Activated CD4-positive, alpha-beta T cell treated with anti-CD3 and anti-CD28 coated beads for 36 hours (primary cell): ENCODE measurements around the gene VAV2. TPM values are rescaled to one million over a fixed set of nuclear protein-coding genes. Genes with fewer than 3 reads are reported as not detected.

Experiments used
- ATAC-seq: fragments of 200-7000 bp; cut with Tn5 transposase; one replicate; pipeline ENCODE4 v1.10.0; 2021; ENCODE audit warnings: mild to moderate bottlenecking, moderate library complexity
- CTCF ChIA-PET: fragments of 350-600 bp; sonication (Branson Sonifier 250); formaldehyde crosslinking; loops from one replicate; lab custom pipeline; 2021; ENCODE audit warnings: antibody characterized with exemption; lab: Charles Lee
- POLR2A ChIA-PET: fragments of 350-600 bp; sonication (Branson Sonifier 250); formaldehyde crosslinking; loops from one replicate; lab custom pipeline; 2021; ENCODE audit warnings: antibody characterized with exemption, inconsistent platforms; lab: Charles Lee
- DNase-seq: peaks from one replicate; pipeline ENCODE4 v3.0.0-alpha.2; 2020
- H3K27ac Mint-ChIP-seq: one replicate; pipeline ENCODE4 v1.8.0; 2021; ENCODE audit warnings: mixed read lengths
- H3K27me3 Mint-ChIP-seq: one replicate; pipeline ENCODE4 v1.8.0; 2021; ENCODE audit warnings: mixed read lengths
- H3K36me3 Mint-ChIP-seq: one replicate; pipeline ENCODE4 v1.8.0; 2021; ENCODE audit warnings: low read depth, mixed read lengths
- H3K4me1 Mint-ChIP-seq: one replicate; pipeline ENCODE4 v1.8.0; 2021; ENCODE audit warnings: mixed read lengths
- H3K4me3 Mint-ChIP-seq: one replicate; pipeline ENCODE4 v1.8.0; 2021; ENCODE audit warnings: mild to moderate bottlenecking, moderate library complexity, mixed read lengths
- H3K9me3 Mint-ChIP-seq: one replicate; pipeline ENCODE4 v1.8.0; 2021; ENCODE audit warnings: low read depth, mixed read lengths
- intact Hi-C, 2 experiments: fragments of 100-400 bp; cut with DNase I in 1 of 2; cut with micrococcal nuclease in 1 of 2; formaldehyde crosslinking; loops; one replicate each; pipeline versions ENCODE4 v1.14.2 to v1.15.1; 2022 to 2024; cut with DNase I, micrococcal nuclease
- total RNA-seq, 2 experiments: library from RNA; stranded (reverse); gene quantifications; one replicate each; pipeline ENCODE4 v1.2.3, GENCODE V29; 2021

Gene VAV2
- total RNA-seq, 2 experiments from 2014 or later: 5.1 to 6.5 TPM

GRCh38 chr9:133781828-133782135 is 210.3 kb downstream of the VAV2 start:
- CTCF ChIA-PET: interaction anchor here (0.6 to 5.5 kb wide), 10 partner anchors 8 to 314 kb away, joined by 3 to 54 read pairs (median 5); no protein-coding TSS in a partner anchor
- H3K4me3 Mint-ChIP-seq: no peak overlapping the region
- H3K27ac Mint-ChIP-seq: no peak overlapping the region
- ATAC-seq (no peak), DNase-seq (no peak)
- no peaks in the 10 kb centered on the region for H3K9me3 Mint-ChIP-seq
- POLR2A ChIA-PET: interaction anchor here (0.7 kb wide), 1 partner anchor 11 kb away, joined by 3 read pairs; no protein-coding TSS in a partner anchor
- no peaks in the 10 kb centered on the region for H3K36me3 Mint-ChIP-seq
- H3K27me3 Mint-ChIP-seq: no peaks in the 10 kb centered on the region
- intact Hi-C loops: loop anchor here (1.0 to 2.0 kb wide), 3 partner anchors 213 to 318 kb away; no protein-coding TSS in a partner anchor
- no peaks in the 10 kb centered on the region for H3K4me1 Mint-ChIP-seq

GRCh38 chr9:133780962-133781827 is 210.9 kb downstream of the VAV2 start:
- no peak for DNase-seq
- H3K27me3 Mint-ChIP-seq: no peaks in the 10 kb centered on the region
- no peak overlapping the region for H3K4me3 Mint-ChIP-seq
- ChIA-PET POLR2A (interaction anchor here (0.6 kb wide), 1 partner anchor 107 kb away, joined by 4 read pairs; no protein-coding TSS in a partner anchor), CTCF (interaction anchor here (0.6 to 5.5 kb wide), 10 partner anchors 7 to 272 kb away, joined by 3 to 54 read pairs (median 5); no protein-coding TSS in a partner anchor)
- no peak overlapping the region for H3K27ac Mint-ChIP-seq
- no peak for ATAC-seq
- no peaks in the 10 kb centered on the region for H3K4me1 Mint-ChIP-seq
- intact Hi-C loops: no loop called here
- H3K9me3 Mint-ChIP-seq: no peaks in the 10 kb centered on the region
- no peaks in the 10 kb centered on the region for H3K36me3 Mint-ChIP-seq

GRCh38 chr9:133780404-133780945 is 211.6 kb downstream of the VAV2 start:
- ChIA-PET CTCF (interaction anchor here (0.8 to 5.5 kb wide), 5 partner anchors 33 to 214 kb away, joined by 3 to 54 read pairs (median 5); no protein-coding TSS in a partner anchor), POLR2A (interaction anchor here (0.6 kb wide), 1 partner anchor 108 kb away, joined by 4 read pairs; no protein-coding TSS in a partner anchor)
- Mint-ChIP-seq H3K4me1 (no peaks in the 10 kb centered on the region), H3K36me3 (no peaks in the 10 kb centered on the region), H3K4me3 (no peak overlapping the region), H3K27me3 (no peaks in the 10 kb centered on the region), H3K27ac (no peak overlapping the region), H3K9me3 (no peaks in the 10 kb centered on the region)
- intact Hi-C loops: no loop called here
- no peak for DNase-seq
- ATAC-seq: no peak

- Mint-ChIP-seq H3K27ac (no peak overlapping the region), H3K27me3 (no peaks in the 10 kb centered on the region), H3K9me3 (no peaks in the 10 kb centered on the region), H3K36me3 (peaks cover 4% of the 10 kb centered on the region), H3K4me1 (no peaks in the 10 kb centered on the region), H3K4me3 (no peak overlapping the region)
- ATAC-seq (no peak), DNase-seq (no peak)
- ChIA-PET CTCF (interaction anchor here (0.8 to 5.5 kb wide), 3 partner anchors 37 to 214 kb away, joined by 4 to 54 read pairs (median 5); no protein-coding TSS in a partner anchor), POLR2A (no interaction called here)
- intact Hi-C loops: no loop called here
Observed at GRCh38 chr9:133779516-133780403, 212.4 kb downstream of the VAV2 start.

GRCh38 chr9:133779081-133779480 is 213.0 kb downstream of the VAV2 start:
- ChIA-PET CTCF (no interaction called here), POLR2A (no interaction called here)
- Mint-ChIP-seq H3K4me1 (no peaks in the 10 kb centered on the region), H3K27ac (no peak overlapping the region), H3K9me3 (peaks cover 1% of the 10 kb centered on the region), H3K36me3 (peaks cover 10% of the 10 kb centered on the region), H3K4me3 (no peak overlapping the region), H3K27me3 (no peaks in the 10 kb centered on the region)
- no peak for DNase-seq
- ATAC-seq: no peak
- intact Hi-C loops: no loop called here

- CTCF ChIA-PET: interaction anchor here (0.6 kb wide), 1 partner anchor 59 kb away, joined by 3 read pairs; no protein-coding TSS in a partner anchor
- no peak overlapping the region for H3K4me3 Mint-ChIP-seq
- intact Hi-C loops: no loop called here
- H3K27me3 Mint-ChIP-seq: no peaks in the 10 kb centered on the region
- ATAC-seq (no peak), DNase-seq (no peak)
- POLR2A ChIA-PET: no interaction called here
- no peak overlapping the region for H3K27ac Mint-ChIP-seq
- H3K4me1 Mint-ChIP-seq: no peaks in the 10 kb centered on the region
- peaks cover 11% of the 10 kb centered on the region for H3K36me3 Mint-ChIP-seq
- H3K9me3 Mint-ChIP-seq: peaks cover 5% of the 10 kb centered on the region
Observed at GRCh38 chr9:133778336-133779013, 213.6 kb downstream of the VAV2 start.

GRCh38 chr9:133777871-133778270 is 214.3 kb downstream of the VAV2 start:
- Mint-ChIP-seq H3K4me1 (no peaks in the 10 kb centered on the region), H3K27ac (no peak overlapping the region), H3K27me3 (no peaks in the 10 kb centered on the region), H3K36me3 (peaks cover 11% of the 10 kb centered on the region), H3K9me3 (peaks cover 5% of the 10 kb centered on the region), H3K4me3 (no peak overlapping the region)
- ATAC-seq: no peak
- intact Hi-C loops: no loop called here
- no peak for DNase-seq
- ChIA-PET POLR2A (no interaction called here), CTCF (interaction anchor here (0.6 to 1.0 kb wide), 2 partner anchors 35 to 59 kb away, joined by 3 read pairs; no protein-coding TSS in a partner anchor)

- H3K27me3 Mint-ChIP-seq: no peaks in the 10 kb centered on the region
- intact Hi-C loops: no loop called here
- CTCF ChIA-PET: interaction anchor here (1.0 kb wide), 1 partner anchor 35 kb away, joined by 3 read pairs; no protein-coding TSS in a partner anchor
- peaks cover 5% of the 10 kb centered on the region for H3K9me3 Mint-ChIP-seq
- DNase-seq: no peak
- ATAC-seq: no peak
- POLR2A ChIA-PET: no interaction called here
- peaks cover 11% of the 10 kb centered on the region for H3K36me3 Mint-ChIP-seq
- no peak overlapping the region for H3K4me3 Mint-ChIP-seq
- no peak overlapping the region for H3K27ac Mint-ChIP-seq
- H3K4me1 Mint-ChIP-seq: no peaks in the 10 kb centered on the region
Observed at GRCh38 chr9:133777068-133777791, 214.9 kb downstream of the VAV2 start.

- ATAC-seq: no peak
- POLR2A ChIA-PET: no interaction called here
- Mint-ChIP-seq H3K4me1 (no peaks in the 10 kb centered on the region), H3K4me3 (no peak overlapping the region), H3K27ac (no peak overlapping the region), H3K36me3 (peaks cover 11% of the 10 kb centered on the region), H3K9me3 (peaks cover 5% of the 10 kb centered on the region), H3K27me3 (no peaks in the 10 kb centered on the region)
- no peak for DNase-seq
- CTCF ChIA-PET: no interaction called here
- intact Hi-C loops: no loop called here
Observed at GRCh38 chr9:133775951-133776905, 215.9 kb downstream of the VAV2 start.
